Activated CD4-positive, alpha-beta T cell treated with anti-CD3 and anti-CD28 coated beads, Interleukin-2, amount 10 ng/mL, durations not matched to agents 7 days and 5 days (primary cell): Measurements from ENCODE around the gene FBN2. TPM values are rescaled to one million over a fixed set of nuclear protein-coding genes. Genes with fewer than 3 reads are reported as not detected.

ENCODE experiments used
- CTCF ChIA-PET: fragments of 350-600 bp; sonication (Branson Sonifier 250); formaldehyde crosslinking; loops from one replicate; lab custom pipeline; 2021; ENCODE audit warnings: antibody characterized with exemption; lab: Charles Lee
- POLR2A ChIA-PET: fragments of 350-600 bp; sonication (Branson Sonifier 250); formaldehyde crosslinking; loops from one replicate; lab custom pipeline; 2021; ENCODE audit warnings: antibody characterized with exemption; lab: Charles Lee
- DNase-seq: peaks from one replicate; pipeline ENCODE4 v3.0.0-alpha.2; 2020
- H3K27ac Mint-ChIP-seq: one replicate; pipeline ENCODE4 v1.8.0; 2021; ENCODE audit warnings: mild to moderate bottlenecking, moderate library complexity, mixed read lengths
- H3K27me3 Mint-ChIP-seq: one replicate; pipeline ENCODE4 v1.8.0; 2021; ENCODE audit warnings: mixed read lengths
- H3K36me3 Mint-ChIP-seq: one replicate; pipeline ENCODE4 v1.8.0; 2021; ENCODE audit warnings: low read depth, mixed read lengths
- H3K4me1 Mint-ChIP-seq: one replicate; pipeline ENCODE4 v1.8.0; 2021; ENCODE audit warnings: mixed read lengths
- H3K4me3 Mint-ChIP-seq: one replicate; pipeline ENCODE4 v1.8.0; 2021; ENCODE audit warnings: mild to moderate bottlenecking, moderate library complexity, mixed read lengths
- H3K9me3 Mint-ChIP-seq: one replicate; pipeline ENCODE4 v1.8.0; 2021; ENCODE audit warnings: mixed read lengths
- total RNA-seq, 2 experiments: library from RNA; stranded (reverse); gene quantifications; one replicate each; pipeline ENCODE4 v1.2.3, GENCODE V29; 2021

The FBN2 gene
- not detected for total RNA-seq

- no peak for DNase-seq
- Mint-ChIP-seq H3K27me3 (peaks cover 47% of the 10 kb centered on the region), H3K9me3 (no peaks in the 10 kb centered on the region), H3K27ac (no peak within 1 kb of the TSS), H3K4me1 (no peaks in the 10 kb centered on the region), H3K36me3 (no peaks in the 10 kb centered on the region), H3K4me3 (no peak within 1 kb of the TSS)
- CTCF ChIA-PET, result no interaction called here
- POLR2A ChIA-PET, result no interaction called here
These were observed at the start of gene FBN2 for GRCh38 chr5:128538000-128538249. FBN2 (minus strand) TSS chr5:128538245; CDS start chr5:128537603, 642 bp downstream.

- ChIA-PET POLR2A (no interaction called here), CTCF (interaction anchor here (0.6 kb wide), 1 partner anchor 1739 kb away, joined by 3 read pairs; no protein-coding TSS in a partner anchor)
- H3K9me3 Mint-ChIP-seq, result peaks cover 3% of the 10 kb centered on the region
- H3K27ac Mint-ChIP-seq, result no peak overlapping the region
- H3K4me1 Mint-ChIP-seq, result no peaks in the 10 kb centered on the region
- H3K4me3 Mint-ChIP-seq, result no peak overlapping the region
- no peaks in the 10 kb centered on the region for H3K36me3 Mint-ChIP-seq
- no peak for DNase-seq
- no peaks in the 10 kb centered on the region for H3K27me3 Mint-ChIP-seq
These were observed 49.2 kb upstream of the FBN2 start for GRCh38 chr5:128587275-128587674.

GRCh38 chr5:128586848-128587247 is 48.8 kb upstream of the FBN2 start:
- Mint-ChIP-seq H3K27ac (no peak overlapping the region), H3K9me3 (peaks cover 3% of the 10 kb centered on the region), H3K27me3 (no peaks in the 10 kb centered on the region), H3K4me1 (no peaks in the 10 kb centered on the region), H3K36me3 (no peaks in the 10 kb centered on the region), H3K4me3 (no peak overlapping the region)
- CTCF ChIA-PET, result interaction anchor here (0.6 kb wide), 1 partner anchor 1738 kb away, joined by 3 read pairs; no protein-coding TSS in a partner anchor
- DNase-seq, result no peak
- POLR2A ChIA-PET, result no interaction called here

- no peak for DNase-seq
- ChIA-PET CTCF (no interaction called here), POLR2A (no interaction called here)
- H3K9me3 Mint-ChIP-seq, result peaks cover 11% of the 10 kb centered on the region
- H3K4me1 Mint-ChIP-seq, result no peaks in the 10 kb centered on the region
- no peaks in the 10 kb centered on the region for H3K36me3 Mint-ChIP-seq
- no peaks in the 10 kb centered on the region for H3K27me3 Mint-ChIP-seq
- H3K4me3 Mint-ChIP-seq, result no peak overlapping the region
- no peak overlapping the region for H3K27ac Mint-ChIP-seq
These were observed 41.6 kb upstream of the FBN2 start for GRCh38 chr5:128579639-128580038.

- no peak for DNase-seq
- Mint-ChIP-seq H3K27me3 (no peaks in the 10 kb centered on the region), H3K4me3 (no peak overlapping the region), H3K27ac (no peak overlapping the region), H3K36me3 (no peaks in the 10 kb centered on the region), H3K9me3 (peaks cover 11% of the 10 kb centered on the region), H3K4me1 (no peaks in the 10 kb centered on the region)
- ChIA-PET POLR2A (no interaction called here), CTCF (no interaction called here)
These were observed 41.0 kb upstream of the FBN2 start for GRCh38 chr5:128579093-128579492.

GRCh38 chr5:128574041-128574440 is 36.0 kb upstream of the FBN2 start:
- Mint-ChIP-seq H3K27me3 (no peaks in the 10 kb centered on the region), H3K27ac (no peak overlapping the region), H3K9me3 (peaks cover 7% of the 10 kb centered on the region), H3K4me1 (no peaks in the 10 kb centered on the region), H3K36me3 (no peaks in the 10 kb centered on the region), H3K4me3 (no peak overlapping the region)
- ChIA-PET POLR2A (interaction anchor here (0.6 kb wide), 1 partner anchor 23 kb away, joined by 4 read pairs; no protein-coding TSS in a partner anchor), CTCF (no interaction called here)
- no peak for DNase-seq

GRCh38 chr5:128572930-128573319 is 34.9 kb upstream of the FBN2 start:
- no peaks in the 10 kb centered on the region for H3K4me1 Mint-ChIP-seq
- no peak for DNase-seq
- CTCF ChIA-PET, result no interaction called here
- no peak overlapping the region for H3K4me3 Mint-ChIP-seq
- peaks cover 4% of the 10 kb centered on the region for H3K9me3 Mint-ChIP-seq
- no peaks in the 10 kb centered on the region for H3K36me3 Mint-ChIP-seq
- no peak overlapping the region for H3K27ac Mint-ChIP-seq
- no peaks in the 10 kb centered on the region for H3K27me3 Mint-ChIP-seq
- POLR2A ChIA-PET, result no interaction called here

GRCh38 chr5:128572051-128572929 is 34.2 kb upstream of the FBN2 start:
- ChIA-PET POLR2A (no interaction called here), CTCF (no interaction called here)
- no peak for DNase-seq
- Mint-ChIP-seq H3K9me3 (peaks cover 2% of the 10 kb centered on the region), H3K27me3 (no peaks in the 10 kb centered on the region), H3K4me1 (no peaks in the 10 kb centered on the region), H3K4me3 (no peak overlapping the region), H3K36me3 (no peaks in the 10 kb centered on the region), H3K27ac (no peak overlapping the region)

- Mint-ChIP-seq H3K4me1 (no peaks in the 10 kb centered on the region), H3K4me3 (no peak overlapping the region), H3K36me3 (no peaks in the 10 kb centered on the region), H3K27me3 (no peaks in the 10 kb centered on the region), H3K27ac (no peak overlapping the region), H3K9me3 (peaks cover 2% of the 10 kb centered on the region)
- DNase-seq, result no peak
- ChIA-PET CTCF (no interaction called here), POLR2A (no interaction called here)
These were observed 28.1 kb upstream of the FBN2 start for GRCh38 chr5:128566178-128566577.

GRCh38 chr5:128559300-128560297 is 21.6 kb upstream of the FBN2 start:
- ChIA-PET CTCF (no interaction called here), POLR2A (no interaction called here)
- no peak for DNase-seq
- Mint-ChIP-seq H3K36me3 (no peaks in the 10 kb centered on the region), H3K9me3 (peaks cover 2% of the 10 kb centered on the region), H3K27ac (no peak overlapping the region), H3K4me1 (no peaks in the 10 kb centered on the region), H3K4me3 (no peak overlapping the region), H3K27me3 (no peaks in the 10 kb centered on the region)

- no peaks in the 10 kb centered on the region for H3K27me3 Mint-ChIP-seq
- H3K4me1 Mint-ChIP-seq, result no peaks in the 10 kb centered on the region
- CTCF ChIA-PET, result no interaction called here
- no peak for DNase-seq
- no peak overlapping the region for H3K27ac Mint-ChIP-seq
- H3K4me3 Mint-ChIP-seq, result no peak overlapping the region
- POLR2A ChIA-PET, result no interaction called here
- H3K36me3 Mint-ChIP-seq, result no peaks in the 10 kb centered on the region
- peaks cover 13% of the 10 kb centered on the region for H3K9me3 Mint-ChIP-seq
These were observed 15.7 kb upstream of the FBN2 start for GRCh38 chr5:128553747-128554146.

- H3K27me3 Mint-ChIP-seq, result no peaks in the 10 kb centered on the region
- no peaks in the 10 kb centered on the region for H3K36me3 Mint-ChIP-seq
- no peak overlapping the region for H3K4me3 Mint-ChIP-seq
- DNase-seq, result no peak
- H3K27ac Mint-ChIP-seq, result no peak overlapping the region
- POLR2A ChIA-PET, result no interaction called here
- no peaks in the 10 kb centered on the region for H3K4me1 Mint-ChIP-seq
- CTCF ChIA-PET, result no interaction called here
- peaks cover 13% of the 10 kb centered on the region for H3K9me3 Mint-ChIP-seq
These were observed 13.4 kb upstream of the FBN2 start for GRCh38 chr5:128551476-128551875.

- no peaks in the 10 kb centered on the region for H3K27me3 Mint-ChIP-seq
- POLR2A ChIA-PET, result no interaction called here
- H3K4me1 Mint-ChIP-seq, result no peaks in the 10 kb centered on the region
- DNase-seq, result no peak
- H3K36me3 Mint-ChIP-seq, result no peaks in the 10 kb centered on the region
- peaks cover 10% of the 10 kb centered on the region for H3K9me3 Mint-ChIP-seq
- CTCF ChIA-PET, result no interaction called here
- H3K27ac Mint-ChIP-seq, result no peak overlapping the region
- no peak overlapping the region for H3K4me3 Mint-ChIP-seq
These were observed 11.5 kb upstream of the FBN2 start for GRCh38 chr5:128549496-128549895.
